ENCODE data around the gene VAC14.
"Not testable (repeated sequence)": the region's sequence is repeated elsewhere in the genome, so short reads cannot be mapped to it uniquely, and the experiment has no call there.

The VAC14 gene

DNA sequence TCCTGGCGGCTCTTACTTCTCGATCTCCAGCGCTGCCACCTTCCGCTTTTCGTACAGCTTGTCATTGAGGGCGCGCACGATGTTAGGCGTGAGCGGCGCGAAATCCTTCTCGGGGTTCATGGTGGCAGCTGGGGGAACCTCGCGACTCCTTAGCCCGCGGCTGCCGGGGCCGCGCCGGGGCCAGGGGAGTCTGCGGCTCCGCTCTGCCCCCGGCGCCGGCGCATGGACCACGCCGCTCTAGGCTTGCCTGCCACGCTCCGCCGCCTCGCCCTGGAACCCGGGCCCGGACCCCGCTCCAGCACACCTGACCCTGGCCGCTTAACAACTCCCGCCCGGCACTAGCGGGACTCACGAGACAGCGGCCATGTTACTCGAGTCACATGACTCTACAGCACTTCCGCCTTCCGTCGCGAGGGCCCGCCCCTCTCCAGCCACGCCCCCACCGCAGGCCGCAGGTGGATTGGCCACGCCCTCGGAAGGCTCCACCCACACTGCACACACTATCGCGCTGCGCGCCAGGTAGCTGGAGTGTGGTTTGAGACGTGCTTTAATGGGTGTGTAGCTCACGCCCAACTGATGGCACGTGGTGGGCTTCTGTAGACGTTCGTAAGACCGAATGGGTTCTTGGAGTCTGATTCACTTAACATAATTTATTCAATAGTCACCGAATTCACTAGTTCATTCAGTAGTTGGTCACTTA is at the start of gene VAC14:
Gene VAC14, minus strand, starts transcription at position 378 of the 700 bp plus-strand sequence. Its CDS starts 258 bp downstream, at position 120.
- peak; percentile 82 for DNase-seq

DNA sequence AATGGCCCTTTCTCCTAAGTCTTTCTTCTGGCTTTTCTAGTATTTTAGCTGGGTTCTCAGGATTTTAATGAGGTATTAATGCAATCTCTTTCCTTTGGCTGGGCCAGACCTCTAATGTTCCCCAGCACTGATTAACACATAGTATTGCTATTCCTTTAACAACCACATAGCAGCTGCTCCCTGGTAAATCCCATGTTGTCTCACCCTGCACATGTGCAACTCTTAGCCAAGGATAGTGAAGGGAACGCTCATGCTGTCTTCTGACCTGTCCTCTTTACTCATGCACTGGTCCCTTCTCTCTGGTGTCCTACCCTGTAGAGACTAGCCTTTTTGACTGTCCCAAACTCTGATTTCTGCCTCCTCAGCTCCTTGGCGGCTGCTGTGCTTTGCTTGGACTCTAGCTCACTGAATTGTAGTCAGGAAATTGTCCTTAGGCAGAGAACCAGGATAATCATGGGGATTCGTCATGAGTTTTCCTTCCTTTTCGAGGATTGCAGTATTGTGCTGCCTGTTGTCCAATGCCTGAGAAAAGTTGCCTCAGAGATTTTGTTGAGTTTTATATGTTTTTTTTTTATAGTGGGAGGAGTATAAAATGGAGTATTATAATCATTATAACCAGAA is 22.6 kb upstream of the VAC14 start:
- not testable (repeated sequence) for DNase-seq

GRCh38 chr16:70822734-70823133 is 21.8 kb upstream of the VAC14 start:
- DNase-seq: not testable (repeated sequence)

GRCh38 chr16:70818088-70818487 is 17.1 kb upstream of the VAC14 start:
- DNase-seq: not testable (repeated sequence)

GRCh38 chr16:70809392-70810060 is 8.6 kb upstream of the VAC14 start:
- no peak for DNase-seq

DNA sequence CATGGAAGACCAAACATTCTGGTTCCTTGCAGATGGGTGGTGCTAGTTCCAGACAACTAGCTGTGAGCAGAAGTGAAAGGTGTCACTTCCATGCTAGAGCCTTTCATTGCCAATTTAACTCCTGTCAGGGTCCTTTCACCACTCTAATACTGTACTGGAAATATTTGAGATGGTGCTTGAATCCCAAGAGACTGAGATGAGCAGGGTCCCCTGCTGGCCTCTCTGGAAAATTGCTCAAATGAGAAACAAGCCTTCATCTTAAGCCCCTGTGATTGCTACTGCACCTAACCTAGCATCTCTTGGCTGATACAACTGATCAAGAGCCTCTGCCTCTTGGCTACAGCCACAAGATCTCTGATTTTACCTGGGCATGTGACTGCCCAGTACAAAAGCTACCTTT is 7.4 kb upstream of the VAC14 start:
- no peak for DNase-seq

- DNase-seq: no peak
These were observed 4.8 kb upstream of the VAC14 start for GRCh38 chr16:70805787-70806186.

GRCh38 chr16:70805380-70805779 is 4.4 kb upstream of the VAC14 start:
- no peak for DNase-seq

DNA sequence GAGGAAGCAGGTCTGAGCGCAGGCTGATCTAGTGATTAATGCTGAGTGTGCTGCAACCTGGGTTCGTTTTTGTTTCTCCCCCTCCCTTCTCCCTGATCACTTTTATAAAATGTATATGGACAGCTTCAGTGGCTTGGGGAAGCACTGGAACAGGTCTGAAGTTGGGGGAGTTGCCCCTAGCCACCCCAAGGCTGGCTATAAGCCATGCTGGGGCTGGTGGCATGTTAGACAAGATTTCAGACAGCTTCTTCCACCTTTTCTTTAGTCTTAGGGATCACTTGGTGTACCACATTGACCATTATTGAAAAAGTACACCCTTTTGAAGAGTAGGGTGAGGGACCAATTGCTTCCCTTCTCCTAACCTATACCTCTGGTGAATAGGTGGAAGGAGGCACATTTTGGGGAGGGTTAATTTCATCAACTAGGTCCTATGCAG is 3.8 kb upstream of the VAC14 start:
- DNase-seq: no peak

GRCh38 chr16:70804153-70804733 is 3.3 kb upstream of the VAC14 start:
- no peak for DNase-seq

GRCh38 chr16:70803319-70803718 is 2.4 kb upstream of the VAC14 start:
- DNase-seq: no peak

- DNase-seq: no peak
These were observed 653 bp upstream of the VAC14 start for GRCh38 chr16:70801611-70802010.

GRCh38 chr16:70800311-70800710 is 647 bp downstream of the VAC14 start:
- no peak for DNase-seq

DNA sequence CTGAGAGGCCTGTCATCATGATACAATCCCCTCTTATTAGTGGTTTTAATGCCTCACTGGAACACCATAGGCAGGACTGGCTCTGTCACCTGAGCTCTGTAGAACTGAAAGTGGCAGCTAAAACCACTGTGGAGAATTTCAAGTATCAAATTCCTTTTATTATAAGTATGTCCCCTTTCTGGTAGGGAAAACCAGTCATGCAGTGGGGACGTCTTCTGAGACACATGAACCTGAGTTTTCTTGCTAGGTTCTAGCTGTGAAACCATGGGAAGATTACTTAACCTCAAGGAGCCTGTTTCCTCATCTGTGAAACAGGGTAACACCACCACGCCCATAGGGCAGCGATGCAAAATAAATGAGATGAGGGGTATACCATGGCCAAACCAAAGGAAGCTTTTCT is 4.7 kb downstream of the VAC14 start:
- no peak for DNase-seq

GRCh38 chr16:70795296-70795912 is 5.6 kb downstream of the VAC14 start:
- no peak for DNase-seq

DNA sequence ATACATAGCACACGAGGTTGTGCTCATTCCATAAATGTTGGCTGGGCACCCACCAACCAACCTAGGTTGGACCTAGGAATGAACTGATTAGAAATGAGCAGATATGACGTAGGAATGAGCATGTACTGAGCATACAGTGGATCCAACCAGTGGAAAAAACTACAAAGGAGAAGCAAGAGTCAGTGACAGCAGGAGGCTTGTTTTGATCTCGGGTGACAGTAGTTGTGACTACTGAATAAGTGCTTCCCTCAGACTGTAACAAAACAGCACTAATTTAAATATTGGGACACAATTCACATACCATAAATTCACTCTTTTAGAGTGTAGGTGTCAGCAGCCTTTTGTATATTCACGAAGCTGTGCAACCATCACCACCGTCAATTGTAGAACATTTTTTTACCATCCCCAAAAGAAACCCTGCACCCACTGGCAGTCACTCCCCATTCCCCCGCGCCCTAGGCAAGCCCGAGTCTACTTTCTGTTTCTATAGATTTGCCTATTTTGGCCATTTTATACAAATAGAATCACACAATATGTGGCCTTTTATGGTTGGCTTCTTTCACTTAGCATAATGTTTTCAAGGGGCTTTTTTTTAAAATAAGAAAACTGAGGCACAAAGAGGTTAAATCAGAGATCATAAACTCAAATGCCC is 7.0 kb downstream of the VAC14 start:
- no peak for DNase-seq

GRCh38 chr16:70790815-70791214 is 10.1 kb downstream of the VAC14 start:
- DNase-seq: no peak

DNA sequence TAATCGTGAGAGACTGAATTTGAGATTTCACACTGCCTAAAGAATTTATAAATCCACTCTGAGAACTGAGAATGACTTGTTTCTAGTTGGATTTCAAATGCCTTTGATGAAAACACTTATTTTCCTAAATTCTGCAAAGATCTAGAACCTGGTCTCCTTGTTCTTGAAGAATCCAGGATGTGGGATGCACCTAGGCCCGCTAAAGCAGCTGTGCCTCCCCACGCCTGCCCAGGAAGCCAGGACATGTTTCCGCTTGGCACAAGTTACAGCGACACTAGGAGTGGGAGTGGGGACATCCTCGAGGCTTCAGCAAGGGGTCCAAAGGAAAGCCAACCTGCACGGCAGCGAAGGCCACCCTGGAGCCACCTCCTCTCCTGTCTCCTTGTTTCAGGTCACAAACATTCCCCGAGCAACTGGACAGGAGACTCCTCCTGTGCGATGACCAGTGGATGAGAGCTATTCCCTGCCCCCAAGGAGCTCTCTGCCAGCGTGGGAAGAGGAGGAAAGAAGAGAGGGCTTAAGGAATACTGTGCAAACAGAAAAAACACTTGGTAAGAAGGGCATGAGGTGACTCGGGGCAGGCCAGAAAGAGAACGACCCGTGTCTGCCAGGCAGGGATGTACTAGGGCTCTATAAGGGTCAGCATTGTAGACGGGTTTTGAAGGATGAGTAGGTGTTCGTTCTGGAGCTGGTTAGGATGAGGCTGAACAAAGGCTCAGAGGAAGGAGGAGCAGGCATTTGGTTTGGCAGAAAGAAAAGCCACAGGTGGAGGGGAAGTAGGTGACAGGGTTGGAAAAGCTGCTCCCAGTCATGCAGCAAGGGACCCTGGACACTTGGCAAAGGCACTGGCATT is 11.1 kb downstream of the VAC14 start:
- no peak for DNase-seq

GRCh38 chr16:70788668-70789594 is 12.0 kb downstream of the VAC14 start:
- DNase-seq: no peak

DNA sequence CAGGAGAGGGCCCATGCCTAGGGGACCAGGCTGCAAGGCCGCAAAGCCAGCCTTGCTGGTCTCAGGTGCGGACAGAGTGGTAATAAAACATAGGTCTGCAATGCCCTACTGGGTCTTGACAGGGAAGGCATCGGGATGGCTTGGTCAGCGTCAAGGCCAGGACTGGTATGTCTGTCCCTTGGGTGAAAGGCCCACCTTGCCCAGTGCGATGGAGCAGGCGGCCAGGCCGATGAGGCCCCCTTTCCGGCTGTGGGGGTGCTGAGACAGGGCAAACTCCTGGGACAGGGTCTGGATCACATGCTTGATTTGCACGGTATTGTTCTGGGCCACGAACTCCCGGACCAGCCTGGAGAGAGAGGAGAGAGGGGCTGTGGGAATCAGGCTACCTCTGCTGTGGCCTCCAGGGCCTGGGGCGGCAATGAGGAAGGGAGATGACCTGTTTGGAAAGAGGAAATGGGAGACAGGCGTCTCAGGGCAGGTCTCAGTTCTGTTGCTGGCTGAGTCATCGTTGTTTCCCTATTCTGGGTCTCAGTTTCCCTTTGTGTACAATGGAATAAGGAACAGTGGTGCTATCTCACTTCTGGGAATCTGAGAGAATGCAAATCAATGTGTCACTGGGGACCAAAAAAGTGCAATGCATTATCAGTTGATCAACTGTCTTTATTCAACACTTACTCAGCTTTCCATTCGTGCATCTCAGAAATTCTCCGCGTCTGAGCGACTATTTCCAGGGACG is 14.8 kb downstream of the VAC14 start:
- DNase-seq: no peak

Data from NCI-H2029 (cell line).